A673 (cell line): ENCODE results near the gene CLSTN2.

ENCODE experiments used
- CTCF ChIP-seq: fragments of 300-800, 200-600 bp; sonication (generic); conservative IDR thresholded peaks from 2 replicates; pipeline ENCODE4 v1.5.1; 2017; ENCODE audit warnings: low read depth, mild to moderate bottlenecking, antibody characterized with exemption, low read length, moderate library complexity, mixed read lengths
- EZH2 ChIP-seq: fragments of 200-600 bp; sonication (generic); IDR thresholded peaks from 2 replicates; pipeline ENCODE4 v1.6.1; 2017; ENCODE audit warnings: borderline replicate concordance, low read depth, mild to moderate bottlenecking, mixed read lengths, antibody characterized with exemption, low read length; ENCODE audit not compliant: poor library complexity, severe bottlenecking

- no peak for TF ChIP-seq CTCF
- TF ChIP-seq EZH2 = no peak
Observed at GRCh38 chr3:139969386-139969785, 34.4 kb downstream of the CLSTN2 start.
